Measurements from ENCODE around the gene PLVAP. TPM values are rescaled to one million over a fixed set of nuclear protein-coding genes. Genes with fewer than 3 reads are reported as not detected.
A peak's percentile ranks its signal among the peaks of the same experiment; 100 is the strongest.

The PLVAP gene
- total and polyA plus RNA-seq, 9 of the 15 experiments (the other 6 are each of a cell fraction or from before 2014, with no cell fraction given), result 0.09 to 0.84 (median 0.51) TPM; not detected in 4

DNA sequence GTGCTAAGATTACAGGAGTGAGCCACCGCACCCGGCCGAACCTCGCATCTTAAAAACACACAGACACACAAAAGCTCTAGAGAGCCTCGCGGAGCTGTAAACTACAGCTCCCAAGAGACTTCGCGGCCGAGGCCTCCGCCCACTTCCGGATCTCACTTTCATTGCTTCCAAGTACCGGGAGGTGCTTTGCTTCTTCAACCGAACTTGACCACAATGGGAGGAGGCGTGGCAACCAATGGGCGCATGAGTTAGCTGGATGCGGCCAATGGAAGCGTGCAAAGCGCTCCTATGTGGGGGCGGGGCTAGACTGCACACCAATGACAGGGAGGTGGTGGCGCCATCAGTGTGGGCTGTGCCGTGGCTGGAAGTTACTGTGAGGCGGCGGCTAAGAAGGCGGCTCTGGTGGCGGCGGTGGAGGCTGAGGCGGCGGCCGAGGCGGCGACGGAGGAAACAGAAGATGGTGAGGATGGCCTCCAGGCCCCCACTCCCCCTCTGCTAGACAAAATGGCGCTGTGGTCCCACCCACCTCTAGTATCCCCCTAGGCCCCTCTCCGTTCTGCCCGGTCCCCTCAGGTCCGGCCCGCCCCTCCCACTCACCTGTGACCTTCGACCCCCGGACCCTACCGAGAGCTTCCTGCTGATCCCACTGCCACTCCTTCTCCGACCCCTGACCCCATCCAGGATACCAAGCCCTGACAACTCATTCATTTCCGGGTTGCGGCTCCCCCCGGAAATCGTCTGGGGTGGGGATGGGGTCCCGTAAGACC, 67.8 kb downstream of the PLVAP start, which contains the start of gene DDA1 (continued):
- TF ChIP-seq NFYB (IDR thresholded peaks at IDR 0.05; ENCODE audit: extremely low read depth, insufficient read length), result peak; percentile 96
- no peak for TF ChIP-seq ZBTB8A (IDR thresholded peaks at IDR 0.05; ENCODE audit: partially characterized antibody)
- no peak for TF ChIP-seq OTX1 (CRISPR knock-in tag; IDR thresholded peaks at IDR 0.05)
- peak; percentile 98 for TF ChIP-seq RBM25 (IDR thresholded peaks at IDR 0.05; ENCODE audit: low read depth, low read length, severe bottlenecking)
- TF ChIP-seq AFF1 (IDR thresholded peaks at IDR 0.05; ENCODE audit: low read depth in 1 of 2, partially characterized antibody in 2 of 2), result peak in 1 of 2 experiments; percentile 83
- TF ChIP-seq E2F1 (CRISPR knock-in tag; IDR thresholded peaks at IDR 0.05), result no peak
- no peak for TF ChIP-seq TCFL5 (CRISPR knock-in tag; conservative IDR thresholded peaks at IDR 0.05)
- no peak for TF ChIP-seq ARHGAP35 (IDR thresholded peaks at IDR 0.05; ENCODE audit: partially characterized antibody)
- TF ChIP-seq STAT5B (CRISPR knock-in tag; IDR thresholded peaks at IDR 0.05), result no peak
- TF ChIP-seq MAZ (CRISPR knock-in tag; conservative IDR thresholded peaks at IDR 0.05 in 1 of 2, IDR thresholded peaks at IDR 0.05 in 1 of 2), result peak; percentile 13 to 16; a peak in 2 of 4 replicates
- TF ChIP-seq HDAC8 (tag; IDR thresholded peaks at IDR 0.05), result no peak; the same call in 1 of the 2 replicates
- TF ChIP-seq XRCC5 (IDR thresholded peaks at IDR 0.05; ENCODE audit: low read depth, low read length), result peak; percentile 47; the same call in 1 of the 2 replicates
- no peak for TF ChIP-seq KAT2B (IDR thresholded peaks at IDR 0.05; ENCODE audit: low read depth, low read length)
- TF ChIP-seq, protein P1, sequence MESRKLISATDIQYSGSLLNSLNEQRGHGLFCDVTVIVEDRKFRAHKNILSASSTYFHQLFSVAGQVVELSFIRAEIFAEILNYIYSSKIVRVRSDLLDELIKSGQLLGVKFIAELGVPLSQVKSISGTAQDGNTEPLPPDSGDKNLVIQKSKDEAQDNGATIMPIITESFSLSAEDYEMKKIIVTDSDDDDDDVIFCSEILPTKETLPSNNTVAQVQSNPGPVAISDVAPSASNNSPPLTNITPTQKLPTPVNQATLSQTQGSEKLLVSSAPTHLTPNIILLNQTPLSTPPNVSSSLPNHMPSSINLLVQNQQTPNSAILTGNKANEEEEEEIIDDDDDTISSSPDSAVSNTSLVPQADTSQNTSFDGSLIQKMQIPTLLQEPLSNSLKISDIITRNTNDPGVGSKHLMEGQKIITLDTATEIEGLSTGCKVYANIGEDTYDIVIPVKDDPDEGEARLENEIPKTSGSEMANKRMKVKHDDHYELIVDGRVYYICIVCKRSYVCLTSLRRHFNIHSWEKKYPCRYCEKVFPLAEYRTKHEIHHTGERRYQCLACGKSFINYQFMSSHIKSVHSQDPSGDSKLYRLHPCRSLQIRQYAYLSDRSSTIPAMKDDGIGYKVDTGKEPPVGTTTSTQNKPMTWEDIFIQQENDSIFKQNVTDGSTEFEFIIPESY (CRISPR knock-in tag; IDR thresholded peaks at IDR 0.05), result no peak
- TF ChIP-seq BRD4 (IDR thresholded peaks at IDR 0.05), result no peak
- TF ChIP-seq SNIP1 (IDR thresholded peaks at IDR 0.05; ENCODE audit: low read depth), result no peak
- TF ChIP-seq CREBBP (IDR thresholded peaks at IDR 0.05; ENCODE audit: low read depth, low read length), result no peak
- TF ChIP-seq ADNP (tag; IDR thresholded peaks at IDR 0.05), result peak; percentile 95; the same call in 1 of the 2 replicates
- TF ChIP-seq ZNF717 (CRISPR knock-in tag; IDR thresholded peaks at IDR 0.05), result no peak
- no peak for TF ChIP-seq NCOA6 (IDR thresholded peaks at IDR 0.05)

Data from K562 (cell line).